ENCODE results near the gene ERCC1.
A peak's percentile ranks its signal among the peaks of the same experiment; 100 is the strongest.

ERCC1 gene

DNA sequence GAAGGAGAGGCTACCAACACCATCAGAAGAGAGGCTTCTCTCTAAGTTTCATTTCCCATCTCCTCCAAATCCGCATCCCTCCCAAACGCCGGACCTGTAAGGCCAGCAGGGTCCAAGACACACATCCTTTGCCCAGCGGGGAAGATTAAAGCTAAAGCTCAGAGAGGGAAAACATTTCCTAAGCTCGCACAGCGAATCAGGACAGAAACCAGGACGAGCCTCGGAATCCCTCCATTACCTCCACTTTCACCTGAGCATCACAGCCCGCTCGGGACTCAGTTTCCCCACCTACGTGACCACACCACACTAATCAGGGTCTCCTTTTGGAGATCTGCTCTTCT is 43.4 kb upstream of the ERCC1 start:
- no peak for DNase-seq
- ChIA-PET POLR2A (interaction anchor here (1.0 to 4.7 kb wide), 9 partner anchors 10 to 39 kb away, joined by 4 to 54 read pairs (median 12); no protein-coding TSS in a partner anchor), CTCF (interaction anchor here (1.0 to 9.3 kb wide), 9 partner anchors 9 to 175 kb away, joined by 3 to 75 read pairs (median 14); no protein-coding TSS in a partner anchor)
- peaks cover 0 to 33% (median 27%) of the 10 kb centered on the region in 4 experiments for H3K4me1 ChIP-seq (ENCODE audit: control extremely low read depth in 1 of 4, control insufficient read depth in 4 of 4, insufficient read depth in 4 of 4, low read length in 3 of 4)
- H3K27me3 ChIP-seq (replicated peaks in 2 of 5; ENCODE audit: control insufficient read depth in 4 of 5, insufficient read depth in 5 of 5, low read length in 4 of 5) = peaks cover 0 to 35% (median 9%) of the 10 kb centered on the region in 5 experiments
- no peaks in the 10 kb centered on the region for H3K9me3 ChIP-seq (ENCODE audit: control extremely low read depth in 1 of 5, control insufficient read depth in 4 of 5, insufficient read depth in 2 of 5, low read depth in 1 of 5, low read length in 4 of 5)
- peak overlapping the region; percentile 46 to 100 (median 97) for H3K4me3 ChIP-seq (ENCODE audit: control insufficient read depth in 1 of 7, extremely low read depth in 1 of 7, insufficient read depth in 4 of 7, low read depth in 2 of 7, low read length in 6 of 7)
- peak overlapping the region; percentile 88 to 97 for H3K27ac ChIP-seq (ENCODE audit: insufficient read depth in 1 of 2, low read depth in 1 of 2, low read length in 2 of 2, poor library complexity in 1 of 2, severe bottlenecking in 2 of 2)
- WGBS (ENCODE audit: insufficient coverage) = 2% methylated on average over 8 of the region's 11 CpGs
- H3K36me3 ChIP-seq (ENCODE audit: control insufficient read depth in 4 of 4, insufficient read depth in 4 of 4, low read length in 3 of 4) = peaks cover 0 to 36% (median 7%) of the 10 kb centered on the region in 4 experiments

- peaks cover 0 to 14% (median 0%) of the 10 kb centered on the region in 4 experiments for H3K36me3 ChIP-seq (ENCODE audit: control insufficient read depth in 4 of 4, insufficient read depth in 4 of 4, low read length in 3 of 4)
- H3K4me1 ChIP-seq (ENCODE audit: control extremely low read depth in 1 of 4, control insufficient read depth in 4 of 4, insufficient read depth in 4 of 4, low read length in 3 of 4) = peaks cover 0 to 29% (median 14%) of the 10 kb centered on the region in 4 experiments
- ChIA-PET POLR2A (interaction anchor here (2.9 kb wide), 1 partner anchor 9 kb away, joined by 14 read pairs; no protein-coding TSS in a partner anchor), CTCF (interaction anchor here (1.0 to 9.3 kb wide), 4 partner anchors 8 to 25 kb away, joined by 3 to 75 read pairs (median 30); no protein-coding TSS in a partner anchor)
- no peak for DNase-seq
- H3K27me3 ChIP-seq (replicated peaks in 2 of 5; ENCODE audit: control insufficient read depth in 4 of 5, insufficient read depth in 5 of 5, low read length in 4 of 5) = peaks cover 0 to 15% (median 0%) of the 10 kb centered on the region in 5 experiments
- no peak overlapping the region for H3K27ac ChIP-seq (ENCODE audit: insufficient read depth in 1 of 2, low read depth in 1 of 2, low read length in 2 of 2, poor library complexity in 1 of 2, severe bottlenecking in 2 of 2)
- no peak overlapping the region for H3K4me3 ChIP-seq (ENCODE audit: control insufficient read depth in 1 of 7, extremely low read depth in 1 of 7, insufficient read depth in 4 of 7, low read depth in 2 of 7, low read length in 6 of 7)
- H3K9me3 ChIP-seq (ENCODE audit: control extremely low read depth in 1 of 5, control insufficient read depth in 4 of 5, insufficient read depth in 2 of 5, low read depth in 1 of 5, low read length in 4 of 5) = no peaks in the 10 kb centered on the region
- WGBS (ENCODE audit: insufficient coverage) = 66% methylated on average over 6 of the region's 8 CpGs
These were observed 41.2 kb upstream of the ERCC1 start for GRCh38 chr19:45464852-45465441.

DNA sequence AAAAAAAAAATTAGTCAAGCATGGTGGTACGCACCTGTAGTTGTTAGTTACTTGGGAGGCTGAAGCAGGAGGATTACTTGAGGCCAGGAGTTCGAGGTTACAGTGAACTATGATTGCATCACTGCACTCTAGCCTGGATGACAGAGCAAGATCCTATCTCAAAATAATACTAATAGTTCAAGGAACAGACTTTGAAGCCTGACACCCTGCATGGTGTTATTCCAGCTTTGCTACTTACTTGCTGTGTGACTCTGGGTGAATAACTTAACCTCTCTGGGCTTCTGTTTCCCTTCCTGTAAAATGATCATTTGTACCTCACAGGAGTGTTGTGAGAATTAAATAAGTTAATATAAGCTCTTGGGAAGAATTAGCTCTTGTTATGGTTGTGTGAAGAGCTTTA is 40.6 kb upstream of the ERCC1 start:
- no peak for DNase-seq
- peaks cover 0 to 7% (median 0%) of the 10 kb centered on the region in 4 experiments for H3K36me3 ChIP-seq (ENCODE audit: control insufficient read depth in 4 of 4, insufficient read depth in 4 of 4, low read length in 3 of 4)
- no CpG with 5 or more reads among the region's 2 CpGs for WGBS (ENCODE audit: insufficient coverage)
- no peak overlapping the region for H3K4me3 ChIP-seq (ENCODE audit: control insufficient read depth in 1 of 7, extremely low read depth in 1 of 7, insufficient read depth in 4 of 7, low read depth in 2 of 7, low read length in 6 of 7)
- H3K27ac ChIP-seq (ENCODE audit: insufficient read depth in 1 of 2, low read depth in 1 of 2, low read length in 2 of 2, poor library complexity in 1 of 2, severe bottlenecking in 2 of 2) = no peak overlapping the region
- peaks cover 0 to 13% (median 0%) of the 10 kb centered on the region in 5 experiments for H3K27me3 ChIP-seq (replicated peaks in 2 of 5; ENCODE audit: control insufficient read depth in 4 of 5, insufficient read depth in 5 of 5, low read length in 4 of 5)
- H3K4me1 ChIP-seq (ENCODE audit: control extremely low read depth in 1 of 4, control insufficient read depth in 4 of 4, insufficient read depth in 4 of 4, low read length in 3 of 4) = peaks cover 0 to 22% (median 9%) of the 10 kb centered on the region in 4 experiments
- CTCF ChIA-PET = interaction anchor here (1.0 to 9.3 kb wide), 4 partner anchors 8 to 25 kb away, joined by 3 to 75 read pairs (median 30); no protein-coding TSS in a partner anchor
- no peaks in the 10 kb centered on the region for H3K9me3 ChIP-seq (ENCODE audit: control extremely low read depth in 1 of 5, control insufficient read depth in 4 of 5, insufficient read depth in 2 of 5, low read depth in 1 of 5, low read length in 4 of 5)
- POLR2A ChIA-PET = interaction anchor here (2.9 kb wide), 1 partner anchor 8 kb away, joined by 14 read pairs; no protein-coding TSS in a partner anchor

GRCh38 chr19:45463241-45463640 is 39.5 kb upstream of the ERCC1 start:
- Histone ChIP-seq H3K27ac (ENCODE audit: insufficient read depth in 1 of 2, low read depth in 1 of 2, low read length in 2 of 2, poor library complexity in 1 of 2, severe bottlenecking in 2 of 2) (no peak overlapping the region), H3K4me3 (ENCODE audit: control insufficient read depth in 1 of 7, extremely low read depth in 1 of 7, insufficient read depth in 4 of 7, low read depth in 2 of 7, low read length in 6 of 7) (no peak overlapping the region), H3K36me3 (ENCODE audit: control insufficient read depth in 4 of 4, insufficient read depth in 4 of 4, low read length in 3 of 4) (peaks cover 0 to under 1% (median 0%) of the 10 kb centered on the region in 4 experiments), H3K9me3 (ENCODE audit: control extremely low read depth in 1 of 5, control insufficient read depth in 4 of 5, insufficient read depth in 2 of 5, low read depth in 1 of 5, low read length in 4 of 5) (no peaks in the 10 kb centered on the region), H3K27me3 (replicated peaks in 2 of 5; ENCODE audit: control insufficient read depth in 4 of 5, insufficient read depth in 5 of 5, low read length in 4 of 5) (peaks cover 0 to 13% (median 0%) of the 10 kb centered on the region in 5 experiments), H3K4me1 (ENCODE audit: control extremely low read depth in 1 of 4, control insufficient read depth in 4 of 4, insufficient read depth in 4 of 4, low read length in 3 of 4) (peaks cover 0 to 14% (median 9%) of the 10 kb centered on the region in 4 experiments)
- CTCF ChIA-PET = interaction anchor here (0.7 to 9.3 kb wide), 2 partner anchors 16 to 23 kb away, joined by 4 to 75 read pairs; no protein-coding TSS in a partner anchor
- WGBS (ENCODE audit: insufficient coverage) = 79% methylated on average over 3 of the region's 4 CpGs
- DNase-seq = no peak
- POLR2A ChIA-PET = no interaction called here

- H3K4me1 ChIP-seq (ENCODE audit: control extremely low read depth in 1 of 4, control insufficient read depth in 4 of 4, insufficient read depth in 4 of 4, low read length in 3 of 4) = peaks cover 0 to 9% (median 6%) of the 10 kb centered on the region in 4 experiments
- no peaks in the 10 kb centered on the region for H3K9me3 ChIP-seq (ENCODE audit: control extremely low read depth in 1 of 5, control insufficient read depth in 4 of 5, insufficient read depth in 2 of 5, low read depth in 1 of 5, low read length in 4 of 5)
- CTCF ChIA-PET = interaction anchor here (0.9 to 9.3 kb wide), 5 partner anchors 10 to 22 kb away, joined by 3 to 75 read pairs (median 4); no protein-coding TSS in a partner anchor
- 86% methylated on average over 1 of the region's 4 CpGs for WGBS (ENCODE audit: insufficient coverage)
- no peak overlapping the region for H3K27ac ChIP-seq (ENCODE audit: insufficient read depth in 1 of 2, low read depth in 1 of 2, low read length in 2 of 2, poor library complexity in 1 of 2, severe bottlenecking in 2 of 2)
- H3K27me3 ChIP-seq (replicated peaks in 2 of 5; ENCODE audit: control insufficient read depth in 4 of 5, insufficient read depth in 5 of 5, low read length in 4 of 5) = peaks cover 0 to 13% (median 0%) of the 10 kb centered on the region in 5 experiments
- POLR2A ChIA-PET = interaction anchor here (1.3 kb wide), 1 partner anchor 12 kb away, joined by 5 read pairs; no protein-coding TSS in a partner anchor
- no peaks in the 10 kb centered on the region for H3K36me3 ChIP-seq (ENCODE audit: control insufficient read depth in 4 of 4, insufficient read depth in 4 of 4, low read length in 3 of 4)
- H3K4me3 ChIP-seq (ENCODE audit: control insufficient read depth in 1 of 7, extremely low read depth in 1 of 7, insufficient read depth in 4 of 7, low read depth in 2 of 7, low read length in 6 of 7) = no peak overlapping the region
- DNase-seq = no peak
These were observed 38.5 kb upstream of the ERCC1 start for GRCh38 chr19:45462174-45462573.

- H3K27ac ChIP-seq (ENCODE audit: insufficient read depth in 1 of 2, low read depth in 1 of 2, low read length in 2 of 2, poor library complexity in 1 of 2, severe bottlenecking in 2 of 2) = no peak overlapping the region
- no peak overlapping the region for H3K4me3 ChIP-seq (ENCODE audit: control insufficient read depth in 1 of 7, extremely low read depth in 1 of 7, insufficient read depth in 4 of 7, low read depth in 2 of 7, low read length in 6 of 7)
- no peaks in the 10 kb centered on the region for H3K9me3 ChIP-seq (ENCODE audit: control extremely low read depth in 1 of 5, control insufficient read depth in 4 of 5, insufficient read depth in 2 of 5, low read depth in 1 of 5, low read length in 4 of 5)
- no peaks in the 10 kb centered on the region for H3K36me3 ChIP-seq (ENCODE audit: control insufficient read depth in 4 of 4, insufficient read depth in 4 of 4, low read length in 3 of 4)
- peaks cover 0 to 9% (median 0%) of the 10 kb centered on the region in 5 experiments for H3K27me3 ChIP-seq (replicated peaks in 2 of 5; ENCODE audit: control insufficient read depth in 4 of 5, insufficient read depth in 5 of 5, low read length in 4 of 5)
- ChIA-PET CTCF (interaction anchor here (0.6 to 9.3 kb wide), 4 partner anchors 13 to 18 kb away, joined by 3 to 75 read pairs (median 4); no protein-coding TSS in a partner anchor), POLR2A (interaction anchor here (0.6 to 1.3 kb wide), 2 partner anchors 14 to 15 kb away, joined by 3 to 5 read pairs; no protein-coding TSS in a partner anchor)
- WGBS (ENCODE audit: insufficient coverage) = 76% methylated on average over 5 of the region's 8 CpGs
- no peak for DNase-seq
- H3K4me1 ChIP-seq (ENCODE audit: control extremely low read depth in 1 of 4, control insufficient read depth in 4 of 4, insufficient read depth in 4 of 4, low read length in 3 of 4) = peaks cover 0 to 16% (median 13%) of the 10 kb centered on the region in 4 experiments
These were observed 37.2 kb upstream of the ERCC1 start for GRCh38 chr19:45460807-45461347.

Data from common myeloid progenitor, CD34-positive (primary cell).